Measurements from ENCODE around the gene EFCAB11.

DNA sequence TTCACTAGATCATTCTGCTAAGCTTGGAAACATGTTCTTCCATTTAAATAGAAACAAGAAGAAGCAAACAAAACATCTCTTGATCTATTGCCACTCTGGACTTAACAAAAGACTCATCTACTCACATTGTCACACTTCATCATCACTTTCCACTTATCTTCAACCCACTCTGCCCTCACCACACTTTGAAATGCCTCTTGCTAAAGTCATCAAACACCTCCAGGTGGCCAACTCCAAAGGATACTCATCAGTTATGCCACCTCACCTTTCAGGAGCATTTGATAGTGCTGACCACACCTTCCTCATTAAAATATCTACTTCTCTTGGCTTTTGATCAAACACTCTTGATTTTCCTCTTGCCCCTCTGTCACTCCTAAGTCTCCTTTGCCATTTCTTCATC lies 7.2 kb downstream of the EFCAB11 start:
- TF ChIP-seq, protein P1, sequence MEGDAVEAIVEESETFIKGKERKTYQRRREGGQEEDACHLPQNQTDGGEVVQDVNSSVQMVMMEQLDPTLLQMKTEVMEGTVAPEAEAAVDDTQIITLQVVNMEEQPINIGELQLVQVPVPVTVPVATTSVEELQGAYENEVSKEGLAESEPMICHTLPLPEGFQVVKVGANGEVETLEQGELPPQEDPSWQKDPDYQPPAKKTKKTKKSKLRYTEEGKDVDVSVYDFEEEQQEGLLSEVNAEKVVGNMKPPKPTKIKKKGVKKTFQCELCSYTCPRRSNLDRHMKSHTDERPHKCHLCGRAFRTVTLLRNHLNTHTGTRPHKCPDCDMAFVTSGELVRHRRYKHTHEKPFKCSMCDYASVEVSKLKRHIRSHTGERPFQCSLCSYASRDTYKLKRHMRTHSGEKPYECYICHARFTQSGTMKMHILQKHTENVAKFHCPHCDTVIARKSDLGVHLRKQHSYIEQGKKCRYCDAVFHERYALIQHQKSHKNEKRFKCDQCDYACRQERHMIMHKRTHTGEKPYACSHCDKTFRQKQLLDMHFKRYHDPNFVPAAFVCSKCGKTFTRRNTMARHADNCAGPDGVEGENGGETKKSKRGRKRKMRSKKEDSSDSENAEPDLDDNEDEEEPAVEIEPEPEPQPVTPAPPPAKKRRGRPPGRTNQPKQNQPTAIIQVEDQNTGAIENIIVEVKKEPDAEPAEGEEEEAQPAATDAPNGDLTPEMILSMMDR (IDR thresholded peaks at IDR 0.05; ENCODE audit: low read depth, low read length): no peak
- TF ChIP-seq, protein P2, sequence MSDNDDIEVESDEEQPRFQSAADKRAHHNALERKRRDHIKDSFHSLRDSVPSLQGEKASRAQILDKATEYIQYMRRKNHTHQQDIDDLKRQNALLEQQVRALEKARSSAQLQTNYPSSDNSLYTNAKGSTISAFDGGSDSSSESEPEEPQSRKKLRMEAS (IDR thresholded peaks at IDR 0.05; ENCODE audit: low read depth, low read length): no peak
- no peak for TF ChIP-seq POLR2A (IDR thresholded peaks at IDR 0.05; ENCODE audit: extremely low read depth, insufficient read length)
- TF ChIP-seq MYC (IDR thresholded peaks at IDR 0.05; ENCODE audit: low read depth, low read length): no peak
